Endothelial cell (in vitro differentiated cells): Measurements from ENCODE around the gene LECT2. TPM values are rescaled to one million over a fixed set of nuclear protein-coding genes. Genes with fewer than 3 reads are reported as not detected.

Experiments
- DNase-seq: peaks from one replicate; pipeline ENCODE4 v3.0.0; 2021; ENCODE audit warnings: low spot score
- H3K27ac Mint-ChIP-seq: one replicate; pipeline ENCODE4 v1.8.0; 2021; ENCODE audit warnings: mixed read lengths, inconsistent platforms; ENCODE audit not compliant: unreplicated experiment
- H3K27me3 Mint-ChIP-seq: one replicate; pipeline ENCODE4 v1.8.0; 2021; ENCODE audit warnings: mild to moderate bottlenecking, moderate library complexity, mixed read lengths, inconsistent platforms; ENCODE audit not compliant: unreplicated experiment
- H3K36me3 Mint-ChIP-seq: one replicate; pipeline ENCODE4 v1.8.0; 2021; ENCODE audit warnings: mild to moderate bottlenecking, low read depth, mixed read lengths, inconsistent platforms; ENCODE audit not compliant: unreplicated experiment
- H3K4me1 Mint-ChIP-seq: one replicate; pipeline ENCODE4 v1.8.0; 2021; ENCODE audit warnings: mild to moderate bottlenecking, mixed read lengths, inconsistent platforms; ENCODE audit not compliant: unreplicated experiment
- H3K4me3 Mint-ChIP-seq: one replicate; pipeline ENCODE4 v1.8.0; 2021; ENCODE audit warnings: mild to moderate bottlenecking, mixed read lengths, inconsistent platforms; ENCODE audit not compliant: unreplicated experiment
- H3K9me3 Mint-ChIP-seq: one replicate; pipeline ENCODE4 v1.8.0; 2021; ENCODE audit warnings: mixed read lengths, inconsistent platforms; ENCODE audit not compliant: unreplicated experiment
- total RNA-seq: library from RNA; stranded (reverse); fragmentation: NEBNext Ultra II Directional; extraction: Animal tissue kit (Norgen Biotek cat#: 25700); gene quantifications from one replicate; pipeline ENCODE4 v1.2.1, GENCODE V29; 2021; ENCODE audit not compliant: unreplicated experiment
- TF ChIP-seq, protein P1 (sequence below): fragments of 200-600 bp; sonication (generic); IDR thresholded peaks from one replicate; pipeline ENCODE4 v1.5.0; 2021; ENCODE audit warnings: antibody characterized with exemption; ENCODE audit not compliant: unreplicated experiment

Gene LECT2
- total RNA-seq, 1 donor from 2014 or later = not detected

DNA sequence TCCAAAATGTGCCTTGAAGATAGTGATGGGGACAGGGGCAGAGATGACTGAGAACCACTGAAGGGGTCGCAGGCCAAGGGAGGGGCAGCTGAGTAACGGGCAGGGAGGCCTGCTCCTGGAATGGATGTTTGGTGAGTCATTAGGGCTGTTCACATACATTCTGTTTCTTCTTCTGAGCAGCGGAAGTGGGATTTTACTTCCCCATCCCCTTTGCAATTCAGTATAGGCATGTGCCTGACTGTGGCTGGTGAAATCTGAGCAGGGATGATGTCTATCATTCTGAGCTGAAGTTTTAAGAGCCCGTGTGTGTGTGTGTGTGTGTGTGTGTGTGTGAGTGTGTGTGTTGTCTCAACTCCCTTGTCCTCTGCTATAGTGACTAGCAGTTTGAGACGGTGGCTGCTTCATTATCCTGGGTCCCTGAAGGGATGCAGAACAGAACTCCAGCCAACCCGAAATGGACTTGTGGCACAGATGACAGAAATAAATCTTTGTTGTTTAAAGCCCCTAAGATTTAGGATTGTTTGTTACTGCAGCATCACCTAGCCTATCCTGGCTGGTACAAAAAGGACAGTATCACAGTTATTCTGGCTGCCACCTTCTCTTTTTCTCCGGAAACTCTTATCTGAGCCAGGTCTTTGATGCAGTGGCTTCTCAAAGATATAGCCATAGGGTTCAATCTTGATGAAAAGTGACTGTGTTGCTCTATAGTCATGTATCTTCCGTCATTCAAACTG, 44.8 kb upstream of the LECT2 start:
- H3K27ac Mint-ChIP-seq = no peak overlapping the region
- H3K27me3 Mint-ChIP-seq = no peaks in the 10 kb centered on the region
- no peaks in the 10 kb centered on the region for H3K36me3 Mint-ChIP-seq
- H3K4me3 Mint-ChIP-seq = no peak overlapping the region
- H3K9me3 Mint-ChIP-seq = no peaks in the 10 kb centered on the region
- H3K4me1 Mint-ChIP-seq = peaks cover 28% of the 10 kb centered on the region
- no peak for DNase-seq
- TF ChIP-seq, protein P1, sequence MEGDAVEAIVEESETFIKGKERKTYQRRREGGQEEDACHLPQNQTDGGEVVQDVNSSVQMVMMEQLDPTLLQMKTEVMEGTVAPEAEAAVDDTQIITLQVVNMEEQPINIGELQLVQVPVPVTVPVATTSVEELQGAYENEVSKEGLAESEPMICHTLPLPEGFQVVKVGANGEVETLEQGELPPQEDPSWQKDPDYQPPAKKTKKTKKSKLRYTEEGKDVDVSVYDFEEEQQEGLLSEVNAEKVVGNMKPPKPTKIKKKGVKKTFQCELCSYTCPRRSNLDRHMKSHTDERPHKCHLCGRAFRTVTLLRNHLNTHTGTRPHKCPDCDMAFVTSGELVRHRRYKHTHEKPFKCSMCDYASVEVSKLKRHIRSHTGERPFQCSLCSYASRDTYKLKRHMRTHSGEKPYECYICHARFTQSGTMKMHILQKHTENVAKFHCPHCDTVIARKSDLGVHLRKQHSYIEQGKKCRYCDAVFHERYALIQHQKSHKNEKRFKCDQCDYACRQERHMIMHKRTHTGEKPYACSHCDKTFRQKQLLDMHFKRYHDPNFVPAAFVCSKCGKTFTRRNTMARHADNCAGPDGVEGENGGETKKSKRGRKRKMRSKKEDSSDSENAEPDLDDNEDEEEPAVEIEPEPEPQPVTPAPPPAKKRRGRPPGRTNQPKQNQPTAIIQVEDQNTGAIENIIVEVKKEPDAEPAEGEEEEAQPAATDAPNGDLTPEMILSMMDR = no peak

DNA sequence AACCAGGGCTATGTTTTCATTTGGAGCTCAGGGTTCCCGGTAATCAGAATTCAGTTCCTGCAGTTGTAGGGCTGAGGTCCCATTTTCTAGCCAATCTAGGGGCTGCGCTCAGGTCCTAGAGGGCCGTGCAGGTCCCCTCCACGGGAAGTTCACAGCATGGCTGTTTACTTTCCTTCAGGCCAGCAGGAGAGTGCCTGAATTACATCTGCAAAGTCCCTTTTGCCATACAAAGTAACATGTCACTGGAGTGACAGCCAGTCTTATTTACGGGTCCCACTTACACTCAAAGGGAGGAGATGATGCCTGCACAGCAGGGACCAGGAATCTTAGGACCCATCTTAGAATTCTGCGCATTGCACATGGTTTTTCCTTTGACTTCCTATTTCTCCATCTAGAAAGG, 44.1 kb upstream of the LECT2 start:
- Mint-ChIP-seq H3K9me3 (no peaks in the 10 kb centered on the region), H3K27ac (no peak overlapping the region), H3K27me3 (no peaks in the 10 kb centered on the region), H3K4me1 (peaks cover 33% of the 10 kb centered on the region), H3K36me3 (no peaks in the 10 kb centered on the region), H3K4me3 (no peak overlapping the region)
- TF ChIP-seq, protein P1 = no peak
- DNase-seq = no peak

DNA sequence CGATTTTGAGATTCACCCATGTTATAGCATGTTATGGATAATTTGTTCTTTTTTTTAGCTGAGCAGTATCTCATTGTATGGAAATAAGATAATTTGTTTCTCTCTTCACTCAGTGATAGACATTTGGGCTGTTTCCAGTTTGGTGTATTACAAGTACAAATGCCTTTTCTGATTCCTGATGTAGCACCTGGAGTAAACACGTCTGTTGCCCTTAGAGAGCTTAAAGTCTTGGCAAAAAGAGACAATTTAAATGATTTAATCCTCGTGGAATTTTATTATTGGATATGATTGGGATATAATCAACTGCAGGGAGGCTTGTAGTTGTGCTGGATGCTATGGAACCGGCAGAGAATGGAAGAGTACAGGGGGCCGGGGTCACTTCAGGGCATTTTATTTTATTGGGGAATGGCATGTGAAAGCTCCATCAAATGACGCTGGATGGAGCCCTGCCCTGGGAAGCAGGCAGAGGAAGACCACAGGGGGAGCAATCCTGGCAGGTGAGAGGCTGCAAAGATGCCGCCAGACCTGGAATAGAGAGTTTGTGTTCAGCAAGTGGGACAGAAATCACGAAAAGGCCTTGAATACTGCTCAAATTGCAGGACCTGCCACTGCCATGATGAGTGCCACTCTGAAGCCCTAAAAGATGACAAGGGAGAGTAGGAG, 43.0 kb upstream of the LECT2 start:
- Mint-ChIP-seq H3K36me3 (no peaks in the 10 kb centered on the region), H3K4me1 (peaks cover 40% of the 10 kb centered on the region), H3K9me3 (no peaks in the 10 kb centered on the region), H3K27me3 (no peaks in the 10 kb centered on the region), H3K4me3 (no peak overlapping the region), H3K27ac (no peak overlapping the region)
- TF ChIP-seq, protein P1 = no peak
- no peak for DNase-seq

DNA sequence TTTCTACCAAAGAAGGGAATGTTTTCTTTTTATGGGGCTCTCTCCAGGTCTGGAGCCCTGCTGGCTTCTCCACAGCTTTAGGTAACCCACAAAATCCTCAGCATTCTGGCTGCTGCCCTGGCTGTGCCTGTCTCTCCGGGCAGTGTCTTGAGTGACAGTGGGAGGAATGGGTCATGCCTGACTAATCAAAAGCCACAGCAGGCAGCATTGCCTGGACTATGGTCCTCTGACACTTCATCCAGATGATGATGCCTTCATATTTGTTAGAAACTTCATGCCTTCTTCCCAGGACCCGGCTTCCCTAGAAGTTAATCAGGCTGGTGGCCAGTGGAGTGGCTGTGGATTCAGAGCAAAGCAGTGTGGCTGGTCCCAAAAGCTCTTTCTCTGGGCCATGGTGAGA, 41.8 kb upstream of the LECT2 start:
- TF ChIP-seq, protein P1 = no peak
- Mint-ChIP-seq H3K4me1 (peaks cover 37% of the 10 kb centered on the region), H3K4me3 (peak overlapping the region; percentile 57), H3K27ac (peak overlapping the region; percentile 70), H3K36me3 (no peaks in the 10 kb centered on the region), H3K9me3 (no peaks in the 10 kb centered on the region), H3K27me3 (no peaks in the 10 kb centered on the region)
- DNase-seq = no peak

DNA sequence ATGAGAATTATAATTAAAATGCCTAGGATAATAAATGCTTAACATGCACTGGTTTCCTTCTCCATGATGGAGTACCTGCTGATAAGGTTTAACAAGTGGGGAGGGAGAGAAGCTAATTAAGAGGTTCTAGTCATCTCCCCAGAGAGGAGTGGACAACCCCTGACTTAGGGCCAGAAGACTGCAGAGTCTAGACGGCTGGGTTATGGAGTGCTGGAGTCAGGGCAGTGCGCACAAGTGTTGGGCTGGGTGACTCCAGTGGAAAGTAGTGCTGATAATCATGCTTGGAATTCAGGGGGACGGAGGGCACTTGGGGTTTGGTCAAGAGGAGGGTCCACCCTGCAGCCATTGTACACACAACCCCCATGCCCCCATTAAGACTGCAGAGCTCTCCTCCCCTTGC, 41.2 kb upstream of the LECT2 start:
- peaks cover 41% of the 10 kb centered on the region for H3K4me1 Mint-ChIP-seq
- no peak overlapping the region for H3K27ac Mint-ChIP-seq
- H3K9me3 Mint-ChIP-seq = no peaks in the 10 kb centered on the region
- H3K36me3 Mint-ChIP-seq = no peaks in the 10 kb centered on the region
- peak overlapping the region; percentile 57 for H3K4me3 Mint-ChIP-seq
- H3K27me3 Mint-ChIP-seq = no peaks in the 10 kb centered on the region
- no peak for DNase-seq
- TF ChIP-seq, protein P1 = no peak
